ENCODE results near the gene ARFGAP2.

- TF ChIP-seq CTCF (IDR thresholded peaks at IDR 0.05; ENCODE audit: insufficient read depth, low read length, poor library complexity, severe bottlenecking) (no peak), EZH2phosphoT487 (conservative IDR thresholded peaks at IDR 0.05; ENCODE audit: low read length) (no peak)
These were observed 11.3 kb downstream of the ARFGAP2 start for GRCh38 chr11:47165253-47165840.

Data from SU-DHL-6 (cell line).